ENCODE measurements around the gene SCARF2. TPM values are rescaled to one million over a fixed set of nuclear protein-coding genes. Genes with fewer than 3 reads are reported as not detected.

SCARF2 gene
- total RNA-seq, 1 donor from 2014 or later = 12.6 TPM

DNA sequence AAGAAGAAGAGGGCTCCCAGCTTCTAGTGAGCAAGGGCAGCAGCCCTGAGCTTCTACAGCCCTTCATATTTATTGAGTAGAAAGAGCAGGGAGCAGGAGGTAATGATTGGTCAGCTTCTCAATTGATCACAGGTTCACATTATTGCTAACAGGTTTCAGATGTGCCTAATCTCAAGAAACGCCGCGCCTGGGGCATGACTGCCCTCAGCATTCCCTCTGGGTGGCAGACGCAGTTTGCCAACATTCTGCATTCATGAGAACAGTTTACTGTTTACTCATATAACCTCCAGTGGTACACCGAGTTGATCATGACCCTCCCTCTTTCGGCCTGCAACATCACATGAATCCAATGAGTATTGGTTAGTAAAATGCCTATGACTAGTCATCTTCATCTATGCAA, 48.3 kb downstream of the SCARF2 start:
- H3K4me3 ChIP-seq (ENCODE audit: low read depth, low read length) = no peak overlapping the region
- TF ChIP-seq, protein P1, sequence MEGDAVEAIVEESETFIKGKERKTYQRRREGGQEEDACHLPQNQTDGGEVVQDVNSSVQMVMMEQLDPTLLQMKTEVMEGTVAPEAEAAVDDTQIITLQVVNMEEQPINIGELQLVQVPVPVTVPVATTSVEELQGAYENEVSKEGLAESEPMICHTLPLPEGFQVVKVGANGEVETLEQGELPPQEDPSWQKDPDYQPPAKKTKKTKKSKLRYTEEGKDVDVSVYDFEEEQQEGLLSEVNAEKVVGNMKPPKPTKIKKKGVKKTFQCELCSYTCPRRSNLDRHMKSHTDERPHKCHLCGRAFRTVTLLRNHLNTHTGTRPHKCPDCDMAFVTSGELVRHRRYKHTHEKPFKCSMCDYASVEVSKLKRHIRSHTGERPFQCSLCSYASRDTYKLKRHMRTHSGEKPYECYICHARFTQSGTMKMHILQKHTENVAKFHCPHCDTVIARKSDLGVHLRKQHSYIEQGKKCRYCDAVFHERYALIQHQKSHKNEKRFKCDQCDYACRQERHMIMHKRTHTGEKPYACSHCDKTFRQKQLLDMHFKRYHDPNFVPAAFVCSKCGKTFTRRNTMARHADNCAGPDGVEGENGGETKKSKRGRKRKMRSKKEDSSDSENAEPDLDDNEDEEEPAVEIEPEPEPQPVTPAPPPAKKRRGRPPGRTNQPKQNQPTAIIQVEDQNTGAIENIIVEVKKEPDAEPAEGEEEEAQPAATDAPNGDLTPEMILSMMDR (conservative IDR thresholded peaks at IDR 0.05; ENCODE audit: low read depth, low read length) = no peak
- DNase-seq (ENCODE audit: low read depth) = no peak

DNA sequence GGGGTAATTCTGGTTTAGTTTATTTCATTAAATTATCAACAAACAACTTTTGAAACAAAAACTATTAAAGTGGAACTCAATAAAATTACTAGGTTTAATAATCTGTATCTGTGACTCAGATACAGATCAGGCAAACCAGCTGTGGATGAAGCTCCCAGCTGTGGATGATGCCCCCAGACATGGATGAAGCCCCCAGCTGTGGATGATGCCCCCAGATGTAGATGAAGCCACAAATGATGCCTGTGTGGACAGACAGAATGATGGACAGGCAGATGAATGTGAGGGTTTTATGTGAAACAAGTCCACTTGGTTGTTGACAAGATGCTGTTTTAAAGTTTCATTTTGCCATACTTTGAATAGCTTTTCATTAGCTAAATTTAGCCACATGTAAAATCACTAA, 49.4 kb downstream of the SCARF2 start:
- H3K4me3 ChIP-seq (ENCODE audit: low read depth, low read length) = no peak overlapping the region
- no peak for DNase-seq (ENCODE audit: low read depth)
- TF ChIP-seq, protein P1 (conservative IDR thresholded peaks at IDR 0.05; ENCODE audit: low read depth, low read length) = no peak

DNA sequence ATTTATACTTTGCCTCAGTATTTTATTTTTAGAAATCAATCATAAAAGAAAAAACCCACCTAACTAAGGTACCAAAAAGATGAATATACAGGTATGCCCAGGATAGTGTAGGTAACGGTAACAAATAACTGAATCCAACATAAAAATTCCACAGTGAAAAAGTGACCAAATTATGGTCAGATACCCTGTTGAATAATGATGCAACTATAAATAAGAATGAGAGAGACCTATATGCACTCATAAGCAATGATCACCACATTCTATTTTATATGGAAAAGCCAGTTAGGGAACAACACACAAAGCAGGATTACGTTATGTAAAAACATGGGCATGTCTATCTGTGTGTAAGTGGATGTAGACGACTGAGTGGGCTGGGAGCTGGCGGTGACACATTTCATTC, 50.7 kb downstream of the SCARF2 start:
- DNase-seq (ENCODE audit: low read depth) = no peak
- TF ChIP-seq, protein P1 (conservative IDR thresholded peaks at IDR 0.05; ENCODE audit: low read depth, low read length) = no peak
- H3K4me3 ChIP-seq (ENCODE audit: low read depth, low read length) = no peak overlapping the region

DNA sequence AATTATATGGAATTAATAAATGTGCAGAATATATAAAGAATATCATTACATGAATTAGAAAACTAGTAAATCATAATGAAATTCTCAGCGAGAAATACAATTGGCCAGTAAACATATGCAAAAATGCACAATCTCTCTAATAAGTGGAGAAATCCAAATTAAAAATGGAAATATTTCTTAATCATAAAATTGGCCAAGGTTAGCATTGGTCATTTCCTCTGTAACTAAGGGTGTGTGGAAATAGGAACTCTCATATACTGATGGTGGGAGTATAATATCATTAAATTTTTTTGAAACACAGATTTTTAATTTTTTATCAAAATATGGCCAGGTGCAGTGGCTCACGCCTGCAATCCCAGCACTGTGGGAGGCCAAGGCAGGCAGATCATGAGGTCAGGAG, 51.3 kb downstream of the SCARF2 start:
- H3K4me3 ChIP-seq (ENCODE audit: low read depth, low read length) = no peak overlapping the region
- DNase-seq (ENCODE audit: low read depth) = no peak

DNA sequence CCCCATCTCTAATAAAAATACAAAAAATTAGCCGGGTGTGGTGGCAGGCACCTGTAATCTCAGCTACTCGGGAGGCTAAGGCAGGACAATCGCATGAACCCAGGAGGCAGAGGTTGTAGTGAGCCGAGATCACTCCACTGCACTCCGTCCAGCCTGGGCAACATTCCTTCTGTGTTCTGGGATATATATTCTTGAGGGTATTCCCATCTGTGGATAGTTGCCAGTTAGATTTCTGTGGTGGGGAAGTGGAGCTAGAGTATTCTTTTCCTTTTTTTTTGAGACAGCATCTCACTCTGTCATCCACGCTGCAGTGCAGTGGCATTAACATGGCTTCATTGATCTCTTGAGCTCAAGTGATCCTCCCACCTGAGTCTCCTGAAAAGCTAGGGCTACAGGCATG, 52.8 kb downstream of the SCARF2 start:
- TF ChIP-seq, protein P1 (conservative IDR thresholded peaks at IDR 0.05; ENCODE audit: low read depth, low read length) = no peak
- no peak overlapping the region for H3K4me3 ChIP-seq (ENCODE audit: low read depth, low read length)
- no peak for DNase-seq (ENCODE audit: low read depth)

More for the DNA sequence above, 51.3 kb downstream of the SCARF2 start:
- TF ChIP-seq, protein P1 (conservative IDR thresholded peaks at IDR 0.05; ENCODE audit: low read depth, low read length) = no peak

DNA sequence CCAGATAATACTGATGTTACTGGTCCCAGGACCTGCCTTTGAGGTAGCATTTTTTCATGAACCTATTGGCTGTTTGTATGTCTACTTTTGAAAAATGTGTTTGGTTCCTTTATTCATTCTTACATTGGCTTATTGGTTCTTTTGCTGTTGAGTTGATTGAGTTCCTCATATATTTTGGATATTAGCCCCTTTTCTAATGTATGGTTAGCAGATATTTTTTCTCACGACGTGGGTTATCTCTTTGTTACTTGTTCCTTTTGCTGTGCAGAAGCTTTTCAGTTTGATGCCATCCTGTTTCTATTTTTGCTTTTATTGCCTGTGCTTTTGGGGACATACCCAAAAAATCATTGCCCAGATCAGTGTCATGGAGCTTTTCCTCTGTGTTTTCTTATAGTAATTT, 53.5 kb downstream of the SCARF2 start:
- H3K4me3 ChIP-seq (ENCODE audit: low read depth, low read length) = no peak overlapping the region
- TF ChIP-seq, protein P1 (conservative IDR thresholded peaks at IDR 0.05; ENCODE audit: low read depth, low read length) = no peak
- DNase-seq (ENCODE audit: low read depth) = no peak

DNA sequence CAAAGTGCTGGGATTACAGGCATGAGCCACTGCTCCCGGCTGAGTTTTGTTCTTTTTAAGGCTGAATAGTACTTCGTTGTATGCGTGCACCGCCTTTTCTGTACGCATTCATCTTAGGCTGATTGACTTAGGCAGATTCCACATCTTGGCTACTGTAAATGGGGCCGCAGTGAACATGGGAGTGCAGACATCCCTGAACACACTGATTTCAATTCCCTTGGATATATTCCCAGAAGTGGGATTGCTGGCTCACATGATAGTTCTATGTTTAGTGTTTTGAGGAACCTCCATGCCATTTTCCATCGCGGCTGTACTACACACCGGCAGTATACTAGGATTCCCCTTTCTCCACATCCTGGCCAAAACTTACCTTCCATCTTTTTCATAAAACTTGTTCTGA, 54.1 kb downstream of the SCARF2 start:
- TF ChIP-seq, protein P1 (conservative IDR thresholded peaks at IDR 0.05; ENCODE audit: low read depth, low read length) = no peak
- no peak overlapping the region for H3K4me3 ChIP-seq (ENCODE audit: low read depth, low read length)
- no peak for DNase-seq (ENCODE audit: low read depth)
